SW 1271 (cell line): ENCODE measurements around the gene ZBTB49.

Source experiments
- DNase-seq, 2 experiments: peaks; one replicate each; lab custom pipeline; 2025; lab: John Stamatoyannopoulos, UW

Gene ZBTB49

DNA sequence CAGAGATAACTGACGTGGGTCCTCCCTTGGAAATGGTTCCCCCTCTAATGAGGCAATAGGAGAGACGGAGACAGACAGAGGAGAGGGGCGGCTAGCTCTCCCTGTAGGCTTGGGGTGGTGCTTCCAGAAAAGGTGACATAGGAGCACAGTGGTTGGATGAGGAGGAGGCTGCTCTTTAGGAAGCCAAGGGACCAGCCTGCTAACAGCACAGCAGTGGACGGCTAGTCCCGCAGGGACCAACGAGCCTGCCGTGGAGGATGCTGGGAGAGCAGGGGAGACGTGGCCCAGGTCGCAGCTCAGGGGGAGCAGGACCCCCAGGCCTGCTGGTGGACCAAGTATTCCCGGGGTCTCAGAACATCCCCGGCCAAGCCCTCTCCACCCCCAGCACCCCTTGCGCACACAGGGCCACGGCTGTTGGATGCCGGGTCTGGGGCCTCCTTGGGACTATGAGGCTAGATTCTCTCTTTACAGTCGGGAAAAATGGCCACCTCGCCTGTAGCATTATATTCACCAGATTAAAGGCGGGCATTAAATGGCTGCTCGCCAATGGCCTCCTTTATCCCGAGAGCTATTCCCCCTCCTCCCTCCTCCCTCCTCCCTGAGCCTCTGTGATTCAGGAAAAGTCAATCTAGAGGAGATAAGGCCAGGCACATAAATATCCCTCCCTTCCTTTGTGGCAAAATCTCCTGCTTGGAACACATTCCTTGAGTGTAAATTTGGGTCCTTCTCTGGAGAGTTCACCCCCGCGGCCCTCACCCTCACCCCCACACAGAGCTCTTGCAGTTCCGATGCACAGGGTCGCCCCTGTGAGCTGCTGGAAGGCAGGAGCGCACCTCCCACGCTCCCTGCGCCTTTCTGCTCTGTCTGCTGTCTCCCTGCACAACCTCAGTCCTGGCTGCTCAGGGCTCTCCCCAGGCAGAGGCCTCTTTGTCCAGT is 66.3 kb downstream of the ZBTB49 start:
- DNase-seq, result no peak

GRCh38 chr4:4358093-4358854 is 68.2 kb downstream of the ZBTB49 start:
- DNase-seq, result no peak

- no peak for DNase-seq
Observed at GRCh38 chr4:4361883-4362282, 71.8 kb downstream of the ZBTB49 start.

GRCh38 chr4:4362991-4363697 is 73.1 kb downstream of the ZBTB49 start:
- DNase-seq, result no peak

DNA sequence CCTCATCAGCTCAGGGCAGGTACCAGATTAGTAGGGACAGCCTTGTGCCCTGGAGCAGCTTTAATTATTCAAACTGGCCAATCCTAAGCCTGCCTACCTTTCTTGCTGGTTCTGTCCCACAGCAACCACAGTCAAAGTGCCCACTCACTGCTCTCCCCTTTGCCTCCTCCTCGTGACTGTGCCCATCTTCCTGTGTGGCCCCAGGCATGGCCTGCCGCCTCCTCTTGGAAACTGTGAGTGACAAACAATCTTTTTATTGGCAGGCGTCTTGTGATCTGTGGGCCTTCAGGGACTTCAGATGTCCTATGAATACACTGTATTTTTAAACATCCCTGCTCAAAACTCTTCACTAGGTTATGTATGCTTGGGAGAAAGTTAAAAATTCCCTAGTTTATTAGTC is 74.0 kb downstream of the ZBTB49 start:
- no peak for DNase-seq

DNA sequence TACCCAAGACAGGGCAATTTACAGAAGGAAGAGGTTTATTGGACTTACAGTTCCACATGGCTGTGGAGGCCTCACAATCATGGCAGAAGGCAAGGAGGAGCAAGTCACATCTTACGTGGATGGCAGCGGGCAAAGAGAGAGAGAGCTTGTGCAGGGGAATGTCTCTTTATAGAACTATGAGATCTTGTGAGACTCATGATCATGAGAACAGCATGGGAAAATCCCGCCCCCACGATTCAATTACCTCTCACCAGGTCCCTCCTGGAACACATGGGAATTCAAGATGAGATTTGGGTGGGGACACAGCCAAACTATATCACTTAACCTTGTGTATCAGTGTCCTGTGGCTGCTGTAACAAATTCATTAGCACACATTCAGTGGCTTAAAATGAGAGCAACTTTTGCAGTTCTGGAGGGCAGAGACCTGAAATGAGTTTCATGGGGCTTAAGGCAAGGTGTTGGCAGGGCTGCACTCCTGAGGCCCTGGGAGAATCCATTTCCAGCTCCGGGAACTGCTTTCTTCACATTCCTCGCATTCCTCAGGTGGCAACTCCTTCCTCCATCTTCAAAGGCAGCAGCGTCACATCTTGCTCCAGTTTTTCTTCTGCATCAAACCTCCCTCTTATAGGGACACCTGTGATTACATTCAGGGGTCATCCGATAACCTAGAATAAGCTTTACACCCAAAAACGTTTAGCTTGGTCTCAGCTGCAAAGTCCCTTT is 74.6 kb downstream of the ZBTB49 start:
- DNase-seq, result no peak

DNA sequence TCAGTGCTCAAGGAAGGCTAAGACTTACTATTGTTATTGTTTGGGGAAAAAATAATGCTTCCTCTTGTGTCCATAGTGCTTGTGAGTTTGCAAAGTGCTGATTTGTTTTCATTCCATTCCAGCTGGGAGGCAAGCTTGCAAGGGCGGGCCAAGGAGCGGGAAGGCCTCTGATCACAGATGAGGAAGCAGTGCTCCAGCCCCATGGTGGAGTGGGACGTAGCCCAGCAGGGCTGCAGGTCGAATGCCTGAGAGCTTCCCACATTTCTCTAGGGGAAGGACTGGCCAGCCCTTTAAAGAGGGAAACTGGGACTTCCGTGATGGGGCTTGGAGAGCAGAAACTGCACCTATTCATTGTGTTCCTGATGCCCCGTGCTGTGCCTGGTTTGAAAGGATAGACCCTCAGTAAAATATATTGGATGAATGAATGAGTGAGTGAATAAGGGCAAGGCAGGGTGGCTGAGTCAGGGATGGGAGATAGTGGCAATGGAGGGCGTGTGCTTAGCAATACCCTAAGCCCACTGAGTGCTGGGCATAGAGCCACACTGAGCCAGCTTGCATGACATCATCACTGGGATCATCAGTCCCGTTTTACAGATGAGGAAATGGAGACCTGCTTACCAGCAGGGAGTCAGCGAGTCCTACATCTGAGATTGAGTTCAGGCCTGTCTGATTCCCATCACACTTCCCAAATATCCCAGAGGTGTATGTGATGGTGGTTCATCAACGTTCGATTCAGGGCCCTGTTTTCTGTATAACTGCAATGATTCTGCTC is 78.9 kb downstream of the ZBTB49 start:
- DNase-seq, result no peak
